Endothelial cell of umbilical vein (primary cell): ENCODE data around the gene LMAN2.

Experiments used
- CTCF ChIP-seq, 2 donors: IDR thresholded peaks; 1 replicate in 1 of 2; 2 replicates in 1 of 2; pipeline ENCODE4 v1.5.1; 2011; ENCODE audit warnings: low read length in 2 of 2, mild to moderate bottlenecking in 2 of 2, moderate library complexity in 2 of 2, control low read depth in 1 of 2, inconsistent platforms in 1 of 2, low read depth in 1 of 2; ENCODE audit not compliant: insufficient read depth in 1 of 2; ENCODE audit errors: extremely low read depth in 1 of 2
- EZH2 ChIP-seq: IDR thresholded peaks from 2 replicates; pipeline ENCODE4 v1.6.1; 2012; ENCODE audit warnings: borderline replicate concordance, low read depth, mild to moderate bottlenecking, moderate library complexity, low read length, inconsistent platforms; ENCODE audit not compliant: severe bottlenecking
- GATA2 ChIP-seq: IDR thresholded peaks from 2 replicates; pipeline ENCODE4 v1.7.0; 2011; ENCODE audit warnings: low read depth, mild to moderate bottlenecking, moderate library complexity, mixed read lengths, low read length; ENCODE audit not compliant: insufficient read length, insufficient read depth
- JUN ChIP-seq: IDR thresholded peaks from 2 replicates; pipeline ENCODE4 v1.6.1; 2011; ENCODE audit warnings: borderline replicate concordance, low read depth; ENCODE audit not compliant: insufficient read length, insufficient read depth
- MAX ChIP-seq: IDR thresholded peaks from 2 replicates; pipeline ENCODE4 v1.6.1; 2011; ENCODE audit not compliant: insufficient read depth, insufficient read length
- POLR2A ChIP-seq: IDR thresholded peaks from 2 replicates; pipeline ENCODE4 v1.6.1; 2012; ENCODE audit warnings: low read depth, mild to moderate bottlenecking, control low read depth, low read length
- POLR2AphosphoS5 ChIP-seq: IDR thresholded peaks from 2 replicates; pipeline ENCODE4 v1.6.1; 2012; ENCODE audit warnings: low read depth, mild to moderate bottlenecking, control low read depth, low read length, moderate library complexity; ENCODE audit not compliant: insufficient read depth

- no peak for TF ChIP-seq JUN
- no peak for TF ChIP-seq CTCF (IDR thresholded peaks at IDR 0.05; ENCODE audit: extremely low read depth in 1 of 2, insufficient read depth in 1 of 2, low read depth in 1 of 2, low read length in 2 of 2)
- TF ChIP-seq POLR2AphosphoS5, result no peak
- TF ChIP-seq EZH2, result no peak
- no peak for TF ChIP-seq MAX
- no peak for TF ChIP-seq POLR2A
- TF ChIP-seq GATA2, result no peak
These were observed 47.5 kb downstream of the LMAN2 start for GRCh38 chr5:177303925-177304391.
